AG20443 (cell line): Measurements from ENCODE around the gene REN.

Experiments
- DNase-seq: peaks from one replicate; pipeline ENCODE4 v3.0.0; 2012; ENCODE audit warnings: low spot score, mixed read lengths

Gene REN

GRCh38 chr1:204190212-204191211 is 24.4 kb upstream of the REN start:
- DNase-seq = peak; percentile 76

GRCh38 chr1:204188959-204189639 is 23.0 kb upstream of the REN start:
- no peak for DNase-seq

GRCh38 chr1:204186597-204186996 is 20.5 kb upstream of the REN start:
- no peak for DNase-seq

GRCh38 chr1:204181116-204181515 is 15.0 kb upstream of the REN start:
- DNase-seq = no peak

GRCh38 chr1:204180133-204180532 is 14.0 kb upstream of the REN start:
- no peak for DNase-seq

GRCh38 chr1:204178487-204179281 is 12.5 kb upstream of the REN start:
- no peak for DNase-seq

- DNase-seq = no peak
Observed at GRCh38 chr1:204177133-204177532, 11.0 kb upstream of the REN start.

GRCh38 chr1:204176049-204176448 is 9.9 kb upstream of the REN start:
- DNase-seq = no peak

- DNase-seq = no peak
Observed at GRCh38 chr1:204174958-204175357, 8.8 kb upstream of the REN start.

- DNase-seq = no peak
Observed at GRCh38 chr1:204172404-204173029, 6.4 kb upstream of the REN start.

- DNase-seq = no peak
Observed at GRCh38 chr1:204171751-204172178, 5.6 kb upstream of the REN start.

- no peak for DNase-seq
Observed at GRCh38 chr1:204170494-204171155, 4.5 kb upstream of the REN start.

GRCh38 chr1:204169858-204170257 is 3.7 kb upstream of the REN start:
- no peak for DNase-seq

- DNase-seq = no peak
Observed at GRCh38 chr1:204167730-204168129, 1.6 kb upstream of the REN start.

GRCh38 chr1:204162494-204163074 is 3.6 kb downstream of the REN start:
- peak; percentile 90 for DNase-seq

GRCh38 chr1:204161609-204162493 is 4.3 kb downstream of the REN start:
- DNase-seq = no peak

GRCh38 chr1:204157962-204158361 is 8.2 kb downstream of the REN start:
- DNase-seq = no peak

- DNase-seq = no peak
Observed at GRCh38 chr1:204155881-204156280, 10.3 kb downstream of the REN start.

- DNase-seq = no peak
Observed at GRCh38 chr1:204154568-204155255, 11.4 kb downstream of the REN start.
